ENCODE data around the gene CFAP46. TPM values are rescaled to one million over a fixed set of nuclear protein-coding genes. Genes with fewer than 3 reads are reported as not detected.

The CFAP46 gene
- total and polyA plus RNA-seq, 2 experiments from 2014 or later: 2.2 to 2.4 TPM

DNA sequence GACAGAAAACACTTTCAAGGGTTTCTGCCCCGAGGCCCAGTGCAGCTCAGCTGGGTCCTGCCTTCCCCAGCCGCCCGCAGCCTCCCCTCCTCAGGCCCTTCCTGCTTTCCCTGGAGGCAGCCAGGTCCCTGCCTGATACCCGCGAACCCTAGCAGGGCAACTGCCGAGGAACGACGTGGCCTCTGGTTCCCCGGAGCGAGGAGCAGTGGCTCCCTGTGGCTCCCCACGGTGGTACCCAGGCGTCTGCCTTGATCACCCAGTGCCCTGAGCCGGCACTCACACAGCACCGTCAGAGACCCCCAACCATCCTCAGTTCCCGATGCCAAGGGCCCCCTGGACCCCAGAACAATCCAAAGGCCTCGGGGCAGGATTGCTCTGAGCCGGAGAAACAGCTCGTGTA, 58.3 kb downstream of the CFAP46 start:
- Histone ChIP-seq H3K9me3 (ENCODE audit: low read depth) (no peaks in the 10 kb centered on the region), H3K79me2 (no peaks in the 10 kb centered on the region), H3K27ac (no peak overlapping the region), H3K9me2 (replicated peaks; ENCODE audit: insufficient read depth) (no peaks in the 10 kb centered on the region), H3K4me1 (ENCODE audit: insufficient read depth) (no peaks in the 10 kb centered on the region), H4K20me1 (ENCODE audit: insufficient read depth, poor library complexity, severe bottlenecking) (no peaks in the 10 kb centered on the region), H3K4me2 (no peak overlapping the region), H3K36me3 (replicated peaks; ENCODE audit: insufficient read depth, low read depth) (no peaks in the 10 kb centered on the region), H2AFZ (no peak overlapping the region), H3K27me3 (no peaks in the 10 kb centered on the region), H3K4me3 (no peak overlapping the region)
- 82% methylated on average over 18 of the region's 18 CpGs for WGBS (ENCODE audit: low lambda C conversion rate, missing lambda C conversion rate)
- TF ChIP-seq EZH2 (IDR thresholded peaks at IDR 0.05; ENCODE audit: borderline replicate concordance) (no peak), CTCF (IDR thresholded peaks at IDR 0.05; ENCODE audit: poor library complexity) (no peak), EZH2phosphoT487 (IDR thresholded peaks at IDR 0.05; ENCODE audit: low read depth, severe bottlenecking, unreplicated experiment) (no peak)
- no peak for DNase-seq (ENCODE audit: low spot score)

- DNase-seq (ENCODE audit: low spot score): no peak
- H2AFZ ChIP-seq: no peak overlapping the region
These were observed 58.9 kb downstream of the CFAP46 start for GRCh38 chr10:132883391-132883881.

DNA sequence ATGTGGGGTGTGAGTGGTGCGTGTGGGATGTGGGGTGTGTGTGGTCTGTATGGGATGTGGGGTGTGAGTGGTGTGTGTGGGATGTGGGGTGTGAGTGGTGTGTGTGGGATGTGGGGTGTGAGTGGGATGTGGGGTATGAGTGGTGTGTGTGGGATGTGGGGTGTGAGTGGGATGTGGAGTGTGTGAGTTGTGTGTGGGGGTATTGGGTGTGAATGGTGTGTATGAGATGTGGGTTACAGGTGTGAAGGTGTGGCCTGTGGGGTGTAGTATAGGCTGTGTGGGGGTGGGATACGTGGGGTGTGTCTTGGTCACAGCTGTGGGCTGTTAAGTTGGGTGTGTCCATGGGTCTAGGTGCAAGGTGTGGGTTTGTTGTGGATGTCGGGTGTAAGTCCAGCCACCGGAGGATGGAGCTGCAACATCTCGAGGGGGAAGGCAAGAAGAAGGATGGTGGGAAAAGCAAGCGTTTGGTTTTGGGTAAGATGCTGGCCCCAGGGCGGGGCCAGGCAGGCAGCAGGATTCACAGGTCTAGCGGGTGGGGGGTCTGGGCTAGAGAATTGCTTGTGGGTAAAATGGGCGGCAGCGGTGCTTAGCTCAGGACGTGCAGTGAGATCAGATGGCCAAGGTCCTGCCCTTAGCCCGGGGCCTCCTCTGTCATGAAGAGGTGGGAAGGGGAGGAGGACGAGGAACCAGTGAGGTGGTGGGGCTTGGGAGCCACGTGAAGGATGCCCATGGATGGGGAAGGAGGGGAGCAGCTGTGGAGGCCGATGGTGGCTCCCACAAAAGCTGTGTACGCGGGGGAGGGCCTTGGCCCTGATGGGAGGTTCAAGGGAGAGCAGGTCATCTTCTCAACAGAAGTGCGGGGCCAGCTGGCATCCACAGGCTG, 60.1 kb downstream of the CFAP46 start:
- Histone ChIP-seq H3K27ac (no peak overlapping the region), H3K9me3 (ENCODE audit: low read depth) (no peaks in the 10 kb centered on the region), H3K9me2 (replicated peaks; ENCODE audit: insufficient read depth) (no peaks in the 10 kb centered on the region), H3K4me2 (no peak overlapping the region), H3K36me3 (replicated peaks; ENCODE audit: insufficient read depth, low read depth) (no peaks in the 10 kb centered on the region), H4K20me1 (ENCODE audit: insufficient read depth, poor library complexity, severe bottlenecking) (no peaks in the 10 kb centered on the region), H2AFZ (no peak overlapping the region), H3K79me2 (no peaks in the 10 kb centered on the region), H3K27me3 (no peaks in the 10 kb centered on the region), H3K4me3 (no peak overlapping the region), H3K4me1 (ENCODE audit: insufficient read depth) (no peaks in the 10 kb centered on the region)
- WGBS (ENCODE audit: low lambda C conversion rate, missing lambda C conversion rate): 87% methylated on average over 14 of the region's 18 CpGs
- DNase-seq (ENCODE audit: low spot score): no peak
- TF ChIP-seq EZH2phosphoT487 (IDR thresholded peaks at IDR 0.05; ENCODE audit: low read depth, severe bottlenecking, unreplicated experiment): no peak
- no peak for TF ChIP-seq CTCF (IDR thresholded peaks at IDR 0.05; ENCODE audit: poor library complexity)

More at GRCh38 chr10:132883391-132883881, 58.9 kb downstream of the CFAP46 start:
- Histone ChIP-seq H3K9me2 (replicated peaks; ENCODE audit: insufficient read depth) (no peaks in the 10 kb centered on the region), H3K36me3 (replicated peaks; ENCODE audit: insufficient read depth, low read depth) (no peaks in the 10 kb centered on the region), H3K4me1 (ENCODE audit: insufficient read depth) (no peaks in the 10 kb centered on the region), H4K20me1 (ENCODE audit: insufficient read depth, poor library complexity, severe bottlenecking) (no peaks in the 10 kb centered on the region), H3K9me3 (ENCODE audit: low read depth) (no peaks in the 10 kb centered on the region), H3K4me2 (no peak overlapping the region), H3K4me3 (no peak overlapping the region), H3K79me2 (no peaks in the 10 kb centered on the region), H3K27ac (no peak overlapping the region), H3K27me3 (no peaks in the 10 kb centered on the region)
- WGBS (ENCODE audit: low lambda C conversion rate, missing lambda C conversion rate): 74% methylated on average over 20 of the region's 20 CpGs
- TF ChIP-seq CTCF (IDR thresholded peaks at IDR 0.05; ENCODE audit: poor library complexity) (no peak), EZH2 (IDR thresholded peaks at IDR 0.05; ENCODE audit: borderline replicate concordance) (no peak), EZH2phosphoT487 (IDR thresholded peaks at IDR 0.05; ENCODE audit: low read depth, severe bottlenecking, unreplicated experiment) (no peak)

Data from hepatocyte (in vitro differentiated cells).